Cardiac septum (tissue), 1 donor: ENCODE data around the gene CDPF1. TPM values are rescaled to one million over a fixed set of nuclear protein-coding genes. Genes with fewer than 3 reads are reported as not detected.
A peak's percentile ranks its signal among the peaks of the same experiment; 100 is the strongest.

Source experiments
- DNase-seq: peaks from one replicate; pipeline ENCODE4 v3.0.0-alpha.2; 2020; ENCODE audit warnings: low spot score
- intact Hi-C: fragments of 100-400 bp; cut with DNase I; formaldehyde crosslinking; loops from one replicate; pipeline ENCODE4 v1.14.0; 2022
- long read RNA-seq: library from polyadenylated mRNA; unstranded; transcript quantifications from one replicate; pipeline ENCODE4 v2.0.0, GENCODE V29; 2021
- total RNA-seq: library from RNA; stranded (reverse); fragmentation: NEBNext Ultra II Directional; extraction: Animal tissue kit (Norgen Biotek cat#: 25700); gene quantifications from one replicate; pipeline ENCODE4 v1.2.1, GENCODE V29; 2021
- donor health status: DM: no; HTN: no; CAD: no.

The CDPF1 gene
- 7.6 TPM for total RNA-seq
- long read RNA-seq, transcript CDPF1-201 (4 exons, 1,875 nt) = major isoform, 7 of 14 reads
- long read RNA-seq, partial matches to known transcripts = 1 of 14 reads
- long read RNA-seq, other reads (novel, unspliced or antisense) = 4 of 14 reads

- intact Hi-C loops = loop anchor here (2.0 to 10.0 kb wide), 2 partner anchors 47 to 125 kb away; partner anchors contain the start of gene GTSE1
- peak; percentile 97 for DNase-seq
These were observed at the start of gene CDPF1 for GRCh38 chr22:46250035-46250782. CDPF1 (minus strand) TSS chr22:46250293; CDS start chr22:46248284, 2,009 bp downstream.

DNA sequence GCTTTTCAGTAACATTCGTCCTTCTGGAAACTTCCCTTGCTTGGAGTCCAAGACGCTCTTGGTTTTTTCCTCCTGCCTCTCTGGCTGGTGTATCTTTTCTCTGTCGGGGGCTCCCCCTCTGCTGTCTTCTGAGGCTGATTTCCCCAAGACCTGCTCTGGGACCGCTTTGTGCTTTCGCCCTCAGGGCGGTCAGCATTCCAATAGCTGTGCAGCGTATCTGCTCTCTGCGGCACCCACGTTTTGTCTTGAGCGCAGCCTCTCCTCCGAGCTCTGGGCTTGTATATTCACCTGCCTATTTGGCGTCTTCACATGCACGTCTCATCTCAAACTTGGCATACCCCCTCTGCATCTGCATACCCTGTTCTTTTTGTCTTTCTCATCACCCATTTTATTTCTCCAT lies 49.0 kb upstream of the CDPF1 start:
- intact Hi-C loops = loop anchor here (5.0 kb wide), 1 partner anchor 177 kb away; no protein-coding TSS in a partner anchor
- no peak for DNase-seq

GRCh38 chr22:46297151-46297812 lies 47.2 kb upstream of the CDPF1 start:
- intact Hi-C loops = loop anchor here (2.0 to 5.0 kb wide), 2 partner anchors 46 to 175 kb away; partner anchors contain the start of gene CDPF1

GRCh38 chr22:46296257-46297150 lies 46.4 kb upstream of the CDPF1 start, which contains the start of gene GTSE1:
GTSE1 (plus strand) TSS chr22:46296870; CDS start chr22:46297401, 531 bp downstream.
- intact Hi-C loops = loop anchor here (2.0 to 5.0 kb wide), 2 partner anchors 46 to 174 kb away; partner anchors contain the start of gene CDPF1
- peak; percentile 98 for DNase-seq

More at GRCh38 chr22:46297151-46297812, 47.2 kb upstream of the CDPF1 start:
- no peak for DNase-seq

DNA sequence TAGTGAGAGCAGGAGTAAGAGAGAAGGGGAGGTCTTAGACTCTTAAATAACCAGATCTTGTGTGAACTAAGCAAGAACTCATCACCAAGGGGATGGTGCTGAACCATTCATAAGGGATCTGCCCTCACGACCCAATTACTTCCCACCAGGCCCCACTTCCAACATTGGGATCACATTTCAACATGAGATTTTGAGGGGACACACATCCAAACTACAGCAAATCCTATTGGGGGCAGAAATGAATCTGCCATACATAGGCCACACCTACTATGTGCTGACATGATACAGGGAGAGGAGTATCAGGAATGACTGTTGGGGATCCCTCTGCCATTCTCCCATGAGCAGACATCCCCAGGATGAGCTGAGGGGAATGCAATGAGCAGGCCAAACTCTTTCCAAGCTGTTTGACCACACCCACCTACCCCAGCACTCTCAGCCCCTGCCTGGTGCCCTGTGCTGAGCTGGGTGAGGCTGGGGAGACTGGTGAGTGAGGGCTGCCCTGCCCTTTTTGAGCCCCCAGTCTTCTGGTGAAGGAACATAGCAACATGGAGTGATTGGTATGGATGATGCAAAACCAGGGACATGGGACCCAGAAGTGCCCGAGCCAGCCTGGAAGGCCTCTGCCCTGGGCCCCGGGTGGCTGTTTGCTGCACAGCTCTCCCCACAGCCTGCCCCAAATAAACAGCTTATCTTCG lies 45.3 kb upstream of the CDPF1 start:
- intact Hi-C loops = loop anchor here (5.0 kb wide), 1 partner anchor 173 kb away; no protein-coding TSS in a partner anchor
- DNase-seq = no peak

DNA sequence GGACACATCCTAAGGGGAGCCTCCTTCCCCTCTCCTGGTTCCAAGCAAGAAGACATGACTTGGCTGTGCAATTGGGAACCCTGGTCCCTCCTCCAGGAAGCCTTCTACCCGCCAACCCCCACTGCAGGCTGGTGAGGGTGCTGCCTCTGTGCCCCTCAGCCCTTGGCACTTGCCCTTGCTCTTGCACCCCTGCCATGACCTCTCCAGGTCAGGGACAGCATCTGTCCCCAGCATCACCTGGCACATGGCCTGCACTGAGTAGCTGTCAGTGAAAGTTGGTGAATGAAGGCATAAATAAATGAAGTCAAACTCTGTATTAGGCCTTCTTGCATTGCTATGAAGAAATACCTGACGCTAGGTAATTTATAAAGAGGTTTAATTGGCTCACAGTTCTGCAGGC lies 44.7 kb upstream of the CDPF1 start:
- no peak for DNase-seq
- intact Hi-C loops = loop anchor here (5.0 kb wide), 1 partner anchor 172 kb away; no protein-coding TSS in a partner anchor

- DNase-seq = no peak
- intact Hi-C loops = no loop called here
These were observed 43.6 kb upstream of the CDPF1 start for GRCh38 chr22:46293577-46294260.

DNA sequence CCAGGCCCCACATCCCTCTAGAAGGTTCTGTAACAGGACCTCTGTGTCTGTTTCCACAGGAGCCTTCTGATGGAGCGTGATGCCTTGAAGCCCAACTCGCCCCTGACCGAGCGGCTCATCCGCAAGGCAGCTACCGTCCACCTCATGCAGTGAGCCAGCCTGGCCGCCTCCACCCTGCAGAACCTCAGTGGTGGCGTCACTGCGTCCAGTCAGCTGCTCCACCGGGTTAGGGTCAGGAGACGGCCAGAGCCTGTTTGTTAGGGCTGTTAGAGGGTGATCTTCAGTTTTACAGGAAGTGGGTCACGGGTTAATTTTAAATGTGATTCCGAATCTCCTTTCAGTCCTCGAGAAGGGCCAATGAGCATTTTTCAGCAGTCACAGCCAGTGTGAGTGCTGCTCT lies 42.6 kb upstream of the CDPF1 start:
- DNase-seq = no peak
- intact Hi-C loops = no loop called here

- intact Hi-C loops = no loop called here
- no peak for DNase-seq
These were observed 42.1 kb upstream of the CDPF1 start for GRCh38 chr22:46292173-46292572.

DNA sequence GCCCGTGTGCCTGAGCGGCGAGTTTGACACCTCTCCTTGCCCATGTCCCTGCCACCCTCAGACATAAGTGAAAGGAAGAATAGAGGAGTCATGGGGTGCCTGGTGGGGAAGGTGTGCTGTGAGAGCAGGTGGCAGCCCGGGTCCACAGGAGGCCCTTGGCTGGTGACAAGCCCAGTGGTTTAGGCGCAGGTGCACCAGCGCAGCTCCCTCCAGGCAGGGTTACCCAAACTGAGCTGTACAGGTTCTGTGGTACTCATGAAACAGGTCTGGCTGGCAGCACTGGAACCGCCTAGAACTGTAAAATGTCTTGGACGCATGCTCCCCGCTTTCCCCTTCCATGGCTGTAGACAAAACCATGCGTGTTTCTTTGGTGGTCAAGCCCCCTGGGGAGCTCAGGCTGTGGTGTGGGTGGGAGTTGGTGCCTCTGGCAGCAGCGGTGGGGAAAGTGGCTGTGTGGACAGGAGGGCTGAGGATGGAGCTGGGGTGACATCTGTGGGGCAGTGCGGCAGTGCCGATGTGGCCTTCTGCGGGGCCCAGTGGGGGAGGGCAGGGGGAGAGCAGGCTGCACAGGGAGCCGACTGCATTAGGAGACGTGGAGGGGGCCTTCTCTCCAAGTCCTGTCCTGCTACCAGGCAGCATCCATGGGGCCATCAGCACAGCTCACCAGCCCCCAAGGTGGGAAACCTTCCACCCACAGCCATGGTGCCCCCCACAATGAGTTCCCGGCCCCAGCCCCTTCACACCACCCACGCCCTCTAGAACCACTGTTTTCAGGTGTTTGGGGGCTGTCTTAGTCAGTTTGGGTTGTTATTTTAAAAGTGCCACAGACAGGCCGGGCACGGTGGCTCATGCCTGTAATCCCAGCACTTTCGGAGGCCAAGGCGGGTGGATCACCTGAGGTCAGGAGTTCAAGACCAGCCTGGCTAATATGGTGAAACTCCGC lies 41.0 kb upstream of the CDPF1 start:
- intact Hi-C loops = no loop called here

GRCh38 chr22:46290121-46290842 lies 40.2 kb upstream of the CDPF1 start:
- intact Hi-C loops = no loop called here
- peak; percentile 78 for DNase-seq

More for the DNA sequence above, 41.0 kb upstream of the CDPF1 start:
- DNase-seq = no peak

- intact Hi-C loops = no loop called here
- DNase-seq = no peak
These were observed 39.3 kb upstream of the CDPF1 start for GRCh38 chr22:46289244-46289891.

DNA sequence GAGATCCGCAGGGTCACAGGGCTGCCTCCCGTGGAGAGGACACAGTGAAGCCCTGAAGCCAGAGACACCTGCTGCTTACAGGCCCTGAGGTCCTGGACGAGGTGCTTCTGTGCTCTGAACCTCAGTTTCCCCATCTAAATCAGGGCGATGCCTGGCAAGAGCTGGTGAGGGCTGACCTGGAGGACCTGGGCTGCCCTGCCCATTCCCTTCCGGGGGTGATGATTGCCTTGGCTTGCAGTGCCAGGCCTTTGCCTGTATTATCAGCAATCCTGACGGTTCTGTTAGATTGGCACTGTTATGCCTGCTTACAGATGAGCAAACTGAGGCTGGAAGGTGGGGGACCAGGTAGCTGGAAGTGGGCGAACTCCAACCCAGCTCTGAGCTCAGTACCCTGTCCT lies 38.8 kb upstream of the CDPF1 start:
- intact Hi-C loops = no loop called here
- no peak for DNase-seq

GRCh38 chr22:46287873-46288751 lies 38.0 kb upstream of the CDPF1 start:
- intact Hi-C loops = no loop called here
- peak; percentile 81 for DNase-seq
